Inferior parietal cortex (tissue), 1 donor: Measurements from ENCODE around the gene CIAO2B.
"Not testable (repeated sequence)": the region's sequence is repeated elsewhere in the genome, so short reads cannot be mapped to it uniquely, and the experiment has no call there.

Source experiments
- DNase-seq: peaks from one replicate; pipeline ENCODE4 v3.0.0-alpha.2; 2016; ENCODE audit errors: extremely low spot score

CIAO2B gene

DNA sequence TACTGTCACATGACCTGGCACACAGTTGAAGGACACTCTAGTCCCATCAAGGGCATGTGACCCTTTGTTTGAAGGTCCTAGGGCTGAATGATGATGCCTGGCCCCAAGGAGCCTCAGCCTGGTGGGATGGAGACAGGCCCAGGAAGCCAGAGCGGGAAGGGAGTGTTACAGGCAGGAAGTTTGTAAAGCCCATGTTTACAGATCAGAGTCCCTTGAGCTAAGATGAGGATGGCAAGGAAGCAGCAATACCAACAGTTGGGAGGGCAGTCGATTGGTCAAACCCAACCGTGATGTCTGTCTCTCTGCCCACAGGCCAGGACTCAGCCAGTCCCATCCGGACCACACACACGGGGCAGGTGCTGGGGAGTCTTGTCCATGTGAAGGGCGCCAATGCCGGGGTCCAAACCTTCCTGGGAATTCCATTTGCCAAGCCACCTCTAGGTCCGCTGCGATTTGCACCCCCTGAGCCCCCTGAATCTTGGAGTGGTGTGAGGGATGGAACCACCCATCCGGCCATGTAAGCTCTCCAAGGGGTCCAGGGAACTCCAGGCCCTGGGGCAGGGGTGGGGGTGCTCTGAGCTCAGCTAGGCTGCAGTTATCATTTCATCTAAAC lies 3.6 kb upstream of the CIAO2B start:
- DNase-seq: no peak

DNA sequence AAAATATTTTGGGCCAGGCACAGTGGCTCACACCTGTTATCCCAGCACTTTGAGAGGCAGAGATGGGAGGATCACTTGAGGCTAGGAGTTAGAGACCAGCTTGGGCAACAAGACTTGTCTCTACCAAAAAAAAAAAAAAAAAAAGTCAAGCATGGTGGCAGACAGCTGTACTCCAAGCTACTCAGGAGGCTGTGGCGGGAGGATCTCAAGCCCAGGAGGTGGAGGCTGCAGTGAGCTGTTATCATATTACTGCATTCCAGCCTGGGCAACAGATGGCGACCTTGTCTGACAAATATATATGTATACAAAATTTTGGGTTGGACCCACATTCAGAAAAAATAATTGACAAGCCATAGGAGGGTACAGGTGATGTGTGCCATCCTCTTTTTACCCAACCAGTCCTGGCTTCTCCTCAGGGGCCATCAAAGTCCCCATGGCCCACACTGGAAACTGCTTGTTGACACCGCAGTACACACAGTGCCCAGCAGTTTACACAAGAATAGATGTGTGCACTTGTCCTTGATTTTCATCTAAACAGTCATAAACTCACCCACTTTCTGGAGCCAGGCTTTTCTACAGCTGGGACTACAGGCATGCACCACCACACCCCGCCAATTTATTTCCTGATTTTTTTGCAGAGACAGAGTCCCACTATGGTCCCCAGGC lies 2.8 kb upstream of the CIAO2B start:
- DNase-seq: no peak

DNA sequence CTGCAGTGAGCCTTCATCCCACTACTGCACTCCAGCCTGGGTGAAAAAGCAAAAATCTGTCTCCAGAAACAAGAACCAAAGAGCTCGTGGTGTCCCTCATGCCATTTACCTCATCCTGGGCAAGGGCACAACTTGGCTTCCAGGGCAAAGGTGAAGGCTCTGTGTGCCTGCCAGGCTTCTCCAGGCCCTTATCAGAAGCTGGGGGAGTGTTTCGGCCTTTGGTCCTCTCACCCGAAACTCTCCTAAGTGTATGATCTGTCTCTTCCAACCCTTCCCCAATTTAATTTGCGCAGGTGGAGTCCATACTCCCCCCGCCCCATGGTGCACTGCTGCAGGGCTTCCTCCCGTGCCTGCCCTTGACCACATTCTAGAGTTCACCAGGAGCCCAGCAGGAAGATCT lies 2.3 kb upstream of the CIAO2B start:
- DNase-seq: no peak

DNA sequence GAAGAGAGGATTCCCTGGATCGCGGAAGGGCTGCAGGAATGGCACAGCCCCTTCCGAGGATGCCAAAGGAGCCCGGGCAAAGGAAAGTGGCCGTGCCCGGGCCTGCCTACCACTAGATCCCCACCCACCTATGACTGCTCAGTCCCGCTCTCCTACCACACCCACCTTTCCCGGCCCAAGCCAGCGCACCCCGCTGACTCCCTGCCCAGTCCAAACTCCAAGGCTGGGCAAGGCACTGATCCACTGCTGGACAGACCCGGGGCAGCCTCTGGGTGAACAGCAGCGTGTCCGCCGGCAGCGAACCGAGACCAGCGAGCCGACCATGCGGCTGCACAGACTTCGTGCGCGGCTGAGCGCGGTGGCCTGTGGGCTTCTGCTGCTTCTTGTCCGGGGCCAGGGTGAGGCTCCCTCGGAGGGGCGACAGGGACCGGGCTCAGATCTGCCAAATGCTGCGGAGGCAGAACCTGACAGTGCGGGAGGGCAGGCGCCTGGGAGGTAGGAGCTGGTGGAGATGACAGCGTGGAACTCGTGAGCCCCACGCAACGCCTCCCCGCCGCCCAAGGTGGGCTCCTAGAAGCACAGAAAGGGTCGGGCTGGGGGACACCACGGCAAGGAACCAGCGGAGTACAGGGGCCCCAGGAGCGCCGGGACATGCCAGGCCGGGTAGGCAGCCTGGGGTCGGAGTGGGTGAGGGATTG lies 1.3 kb upstream of the CIAO2B start, which contains the start of gene CES2:
TSS of gene CES2 (plus strand) at position 203 of the 698 bp plus-strand sequence. CDS start at position 323, 120 bp downstream.
- no peak for DNase-seq

DNA sequence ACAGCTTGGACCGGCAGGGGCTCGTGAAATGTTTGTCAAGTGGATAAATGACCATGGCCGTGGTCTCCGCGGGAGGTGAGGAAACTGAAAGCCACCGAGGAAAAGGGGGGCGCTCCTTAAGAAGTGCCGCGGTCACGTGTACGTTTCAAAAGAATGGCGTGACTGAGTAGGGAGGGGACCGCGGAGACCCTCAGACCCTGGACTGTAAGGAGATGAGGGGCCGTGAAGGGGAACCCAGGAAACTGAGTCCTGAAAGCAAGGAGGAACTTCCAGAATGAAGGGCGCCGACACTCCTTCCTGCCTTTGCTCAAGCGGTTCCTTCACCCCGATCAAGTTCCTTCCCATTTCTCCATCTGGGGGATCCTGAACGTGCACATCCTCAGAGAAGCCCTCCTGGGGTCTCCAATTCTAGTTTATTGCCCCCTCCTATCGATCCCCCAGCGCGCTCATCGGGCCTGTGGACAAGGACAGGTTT lies 674 bp upstream of the CIAO2B start:
- DNase-seq: not testable (repeated sequence)

- no peak for DNase-seq
Measured at GRCh38 chr16:66933776-66934137, 445 bp downstream of the CIAO2B start.

DNA sequence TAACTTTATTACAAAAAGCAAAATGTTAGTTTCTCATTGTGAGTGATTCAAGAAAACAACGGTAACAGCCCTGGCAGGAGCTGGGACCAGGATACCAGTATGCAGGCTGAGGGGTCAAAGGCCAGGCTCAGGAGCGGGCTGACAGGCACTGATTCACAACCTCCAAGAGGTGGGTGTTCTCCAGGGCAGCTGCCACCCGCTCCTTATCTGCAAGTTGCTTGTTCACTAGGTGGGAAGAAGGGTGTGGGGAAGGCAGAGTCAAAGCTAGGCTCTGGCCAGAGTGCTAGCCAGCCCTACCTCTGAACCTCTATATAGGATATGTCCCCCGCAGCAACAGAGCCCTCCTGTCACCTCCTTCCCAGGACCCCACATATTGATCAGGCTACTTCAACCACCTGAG lies 2.1 kb downstream of the CIAO2B start:
- no peak for DNase-seq

GRCh38 chr16:66931665-66932064 lies 2.5 kb downstream of the CIAO2B start:
- DNase-seq: no peak

DNA sequence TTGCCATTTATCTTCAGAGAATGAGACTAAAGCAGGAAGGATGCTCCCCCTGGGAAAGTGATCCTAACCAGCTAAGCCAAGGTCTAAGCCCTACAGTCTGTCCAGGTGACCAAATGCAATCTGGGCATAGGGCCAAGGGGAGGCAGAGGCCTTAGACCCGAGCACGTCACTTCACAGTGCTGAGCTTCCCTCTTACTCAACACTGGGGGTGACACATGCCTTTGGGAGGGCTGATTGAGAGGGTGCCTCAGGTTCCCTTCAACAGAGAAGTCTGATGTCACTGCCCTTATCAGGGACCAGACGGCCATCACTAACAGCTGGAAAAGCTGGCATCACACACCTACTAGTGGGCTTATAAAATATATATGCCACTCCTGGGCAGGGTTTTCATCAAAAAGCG lies 4.0 kb downstream of the CIAO2B start:
- DNase-seq: no peak

GRCh38 chr16:66928702-66929388 lies 5.4 kb downstream of the CIAO2B start:
- DNase-seq: no peak

GRCh38 chr16:66927918-66928649 lies 6.1 kb downstream of the CIAO2B start:
- DNase-seq: no peak

DNA sequence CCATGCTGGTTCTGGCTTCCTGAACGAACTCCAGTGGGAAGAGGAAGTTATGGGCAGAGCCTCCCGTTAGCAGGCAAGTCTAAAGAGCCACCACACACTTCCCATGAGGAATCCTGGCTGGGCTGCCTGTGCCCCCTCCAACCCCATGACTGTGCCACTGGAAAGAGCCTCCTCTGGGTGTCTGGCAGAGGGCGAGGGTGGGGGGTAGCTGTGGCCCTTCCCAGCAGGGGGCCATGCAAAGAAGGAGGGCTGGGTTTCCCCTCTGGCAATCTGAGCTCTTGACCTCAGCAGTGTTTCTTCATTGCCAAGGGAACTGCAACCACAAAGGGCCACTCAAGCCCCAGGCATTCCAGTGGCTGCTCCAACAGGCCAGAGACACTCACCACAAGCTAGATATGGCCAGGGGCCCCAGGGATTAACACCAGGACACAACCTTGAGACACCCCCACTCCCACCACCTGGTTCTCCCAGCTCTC lies 7.2 kb downstream of the CIAO2B start:
- DNase-seq: no peak

DNA sequence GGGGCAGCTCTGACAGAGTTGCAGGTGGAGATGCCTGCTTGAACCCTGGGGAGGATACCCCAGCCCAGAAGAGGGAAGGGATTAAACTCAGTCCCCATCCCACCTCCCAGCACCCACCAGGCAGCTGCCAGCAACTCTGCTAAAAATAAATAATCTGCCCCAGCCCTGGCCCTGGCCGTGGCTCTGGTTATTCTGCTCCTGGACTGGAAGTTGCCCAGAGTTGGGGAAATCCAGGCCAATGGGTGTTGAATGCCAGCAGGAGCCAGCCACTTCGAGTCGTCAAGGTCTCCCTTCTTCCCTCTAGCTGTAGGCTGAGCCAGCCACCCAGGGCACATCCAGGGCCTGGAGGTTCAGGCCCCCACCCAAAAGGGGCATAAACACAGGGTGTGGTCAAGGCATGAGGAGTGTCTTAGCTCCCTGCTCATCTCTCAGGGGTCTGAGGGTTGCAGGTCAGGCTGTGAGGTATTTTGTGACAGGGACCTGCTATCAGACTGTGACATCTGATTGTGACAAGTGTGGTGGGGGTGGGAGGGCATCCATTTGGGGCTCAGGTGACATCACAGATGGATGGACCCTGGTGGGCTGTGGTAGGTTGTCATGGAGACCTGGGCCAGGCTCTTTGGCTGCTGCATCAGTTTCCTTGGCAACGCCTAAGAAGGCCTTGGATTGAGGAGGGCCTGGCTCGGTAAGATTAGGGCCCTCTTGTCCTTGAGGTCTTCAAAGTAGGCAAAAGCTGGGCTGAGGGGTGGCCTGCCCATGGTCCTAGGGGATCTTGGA lies 7.8 kb downstream of the CIAO2B start:
- DNase-seq: no peak

GRCh38 chr16:66925322-66925840 lies 8.8 kb downstream of the CIAO2B start, which contains the start of gene RRAD:
RRAD (minus strand) TSS chr16:66925535; CDS start chr16:66925179, 356 bp downstream.
- DNase-seq: no peak

GRCh38 chr16:66924527-66925321 lies 9.5 kb downstream of the CIAO2B start:
- no peak for DNase-seq

DNA sequence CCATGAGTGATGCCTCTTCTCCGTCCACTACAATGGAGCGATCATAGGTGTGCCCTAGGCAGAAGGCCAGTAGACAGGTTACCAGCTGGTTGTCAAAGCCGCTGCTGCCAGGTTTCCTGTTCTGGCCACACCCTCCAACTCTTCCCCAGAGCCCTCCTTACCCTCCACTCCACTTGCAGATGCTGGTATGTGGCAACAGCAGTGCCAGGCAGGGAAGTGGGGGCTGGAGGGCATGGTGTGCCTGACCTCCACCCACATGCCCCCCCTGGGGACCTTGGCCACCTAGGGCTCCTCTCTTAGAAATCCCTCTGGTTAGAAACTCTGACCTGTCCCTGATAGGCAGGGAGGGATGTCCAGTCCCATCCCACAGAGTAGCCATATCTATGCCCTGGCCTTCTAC lies 10.3 kb downstream of the CIAO2B start:
- DNase-seq: no peak

GRCh38 chr16:66923247-66923731 lies 10.9 kb downstream of the CIAO2B start:
- no peak for DNase-seq

- no peak for DNase-seq
Measured at GRCh38 chr16:66921729-66922450, 12.3 kb downstream of the CIAO2B start.
